Femur (tissue), 1 donor: ENCODE measurements around the gene DSTYK.

ENCODE experiments used
- DNase-seq: peaks from one replicate; pipeline ENCODE4 v3.0.0-alpha.2; 2017

DSTYK gene

GRCh38 chr1:205124726-205125125 is 86.8 kb downstream of the DSTYK start:
- no peak for DNase-seq

DNA sequence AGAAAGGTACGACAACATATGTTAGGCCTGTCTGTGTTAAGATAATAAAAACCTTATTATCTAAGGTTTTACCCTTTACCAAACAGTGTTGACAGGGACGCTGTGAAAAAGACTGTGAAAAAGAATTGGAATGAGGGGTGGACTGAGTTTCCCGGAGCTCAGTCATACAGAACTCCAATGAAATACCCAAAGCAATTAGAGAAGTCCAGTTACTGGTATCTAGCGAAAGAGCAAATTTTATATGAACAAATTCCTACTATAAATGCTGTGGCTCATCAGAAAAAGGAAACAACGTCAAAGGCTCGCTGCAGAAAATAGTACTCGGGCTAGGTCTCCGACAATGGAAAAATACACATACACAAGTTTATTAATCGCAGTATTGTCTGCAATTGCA is 89.0 kb downstream of the DSTYK start:
- DNase-seq = no peak

DNA sequence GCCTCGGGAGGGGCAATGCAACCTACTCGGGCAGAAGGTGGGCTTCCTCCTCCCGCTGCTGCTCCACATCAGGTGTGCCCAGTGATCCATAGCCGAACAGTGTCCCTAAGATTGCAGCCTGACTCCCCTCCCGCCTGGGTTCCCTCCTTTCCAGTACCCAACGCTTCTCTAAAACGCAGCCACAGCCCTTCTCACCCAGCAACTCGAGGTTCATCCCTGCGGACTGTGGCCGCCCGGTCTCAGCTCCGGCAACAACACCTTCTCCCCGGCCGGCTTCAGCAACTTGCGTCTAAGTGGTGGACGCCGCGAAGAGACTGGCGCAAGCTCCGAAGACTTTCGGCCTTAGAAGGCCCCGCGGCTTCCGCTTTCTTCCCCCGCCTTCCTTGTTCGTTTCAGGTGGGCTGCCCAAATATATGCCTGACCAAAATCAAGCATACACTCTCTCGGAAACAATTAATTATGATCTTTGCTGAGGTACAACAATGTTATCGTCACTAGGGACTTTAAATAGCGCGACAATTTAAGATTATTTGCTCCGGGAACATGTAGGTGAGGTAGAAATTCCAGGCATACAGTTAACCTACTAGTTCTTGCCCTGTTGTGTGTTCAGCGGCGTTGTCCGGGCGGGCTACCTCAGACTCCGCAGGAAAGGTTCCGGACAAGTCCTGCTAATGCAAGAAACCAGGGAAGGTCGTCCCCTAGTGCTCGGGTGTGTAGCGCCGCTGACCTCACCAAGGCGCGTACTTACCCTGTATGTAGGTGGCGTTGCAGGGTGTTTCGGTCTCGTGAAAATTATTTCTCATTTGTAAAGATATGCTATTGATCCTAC is 89.6 kb downstream of the DSTYK start, which contains the start of gene RBBP5:
Gene RBBP5 (minus strand): TSS at position 319 of the 829 bp plus-strand sequence. CDS start 105 bp downstream, at position 214.
- peak; percentile 97 for DNase-seq

GRCh38 chr1:205118752-205119151 is 92.8 kb downstream of the DSTYK start:
- DNase-seq = no peak

- DNase-seq = no peak
These were observed 100.1 kb downstream of the DSTYK start for GRCh38 chr1:205111354-205111753.

GRCh38 chr1:205109711-205110110 is 101.8 kb downstream of the DSTYK start:
- no peak for DNase-seq

- no peak for DNase-seq
These were observed 102.2 kb downstream of the DSTYK start for GRCh38 chr1:205109269-205109668.

DNA sequence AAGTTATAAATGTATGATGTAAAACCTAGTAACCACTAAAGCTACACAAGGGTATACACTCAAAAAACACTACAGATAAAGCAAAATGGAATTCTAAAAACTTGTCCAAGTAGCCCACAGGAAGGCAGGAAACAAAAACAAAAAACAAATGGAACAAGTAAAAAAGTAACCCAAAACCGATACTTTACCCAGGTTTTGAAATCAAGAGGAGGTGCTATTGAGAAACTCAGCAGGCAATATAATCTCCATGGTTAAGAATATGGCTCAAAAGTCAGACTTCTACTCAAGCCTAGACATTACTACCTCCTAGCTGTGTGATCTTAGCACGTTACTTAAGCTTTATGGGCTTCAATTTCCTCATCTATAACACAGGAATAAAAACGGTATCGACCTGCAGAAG is 103.0 kb downstream of the DSTYK start:
- DNase-seq = no peak

DNA sequence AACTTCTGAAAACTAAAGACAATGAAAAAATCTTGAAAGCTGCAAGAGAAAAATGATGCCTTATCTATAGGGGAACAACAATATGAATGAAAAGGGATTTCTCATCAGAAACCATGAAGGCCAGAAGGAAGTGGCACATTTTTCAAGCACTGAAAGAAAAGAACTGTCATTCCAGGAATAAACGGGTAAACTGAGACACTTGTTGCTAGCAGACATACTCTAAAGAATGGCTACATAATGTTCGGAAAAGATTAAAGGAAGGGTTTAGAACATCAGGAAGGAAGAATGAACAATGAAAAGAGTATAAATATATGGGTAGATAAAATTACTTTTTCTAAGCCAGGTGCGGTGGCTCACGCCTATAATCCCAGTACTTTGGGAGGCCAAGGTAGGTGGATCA is 104.2 kb downstream of the DSTYK start:
- no peak for DNase-seq

- no peak for DNase-seq
These were observed 109.1 kb downstream of the DSTYK start for GRCh38 chr1:205102404-205102803.

DNA sequence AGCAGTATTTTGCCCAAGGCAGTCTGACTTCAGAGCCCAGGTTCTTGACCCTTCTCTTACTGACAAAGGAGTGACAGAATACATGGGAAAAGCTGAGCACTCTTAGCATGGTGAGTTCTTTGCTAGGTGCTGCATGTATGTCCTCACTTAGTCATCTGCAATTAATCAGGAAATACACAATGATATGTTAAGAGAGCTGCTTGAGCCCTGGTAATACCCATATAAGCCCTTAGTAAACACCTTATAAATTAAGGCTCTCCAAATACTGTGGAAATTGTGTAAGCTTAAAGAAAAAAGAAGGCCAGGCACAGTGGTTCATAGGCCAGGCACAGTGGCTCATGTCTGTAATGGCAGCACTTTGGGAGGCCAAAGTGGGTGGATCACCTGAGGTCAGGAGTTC is 113.3 kb downstream of the DSTYK start:
- DNase-seq = no peak

DNA sequence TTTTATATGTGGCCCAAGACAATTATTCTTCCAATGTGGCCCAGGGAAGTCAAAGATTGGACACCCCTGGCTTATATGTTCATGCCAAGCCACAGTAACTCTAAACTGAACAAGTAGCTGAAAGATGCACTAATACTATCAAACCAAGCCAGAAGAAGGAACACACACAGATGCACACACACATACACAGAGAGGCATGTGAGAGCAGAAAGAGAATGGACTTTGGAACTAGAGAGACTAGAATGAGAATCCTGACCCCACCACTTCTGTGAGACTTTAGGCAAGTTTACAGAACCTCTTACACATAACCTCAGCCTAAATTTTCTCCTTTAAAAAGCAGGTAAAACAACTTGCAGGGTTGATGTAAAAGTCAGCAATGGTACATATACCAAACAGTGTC is 116.1 kb downstream of the DSTYK start:
- no peak for DNase-seq
